HG02970 (cell line): ENCODE measurements around the gene XAGE3.
"Not testable (repeated sequence)": the region's sequence is repeated elsewhere in the genome, so short reads cannot be mapped to it uniquely, and the experiment has no call there.

Experiments used
- ATAC-seq: cut with Tn5 transposase; IDR thresholded peaks from one replicate; pipeline ENCODE4 v1.9.1; 2021; ENCODE audit warnings: mild to moderate bottlenecking, moderate library complexity, moderate number of reproducible peaks; ENCODE audit not compliant: unreplicated experiment, low FRiP score

Gene XAGE3

GRCh38 chrX:52852110-52852860 lies 15.6 kb downstream of the XAGE3 start:
- ATAC-seq: no peak

GRCh38 chrX:52843619-52844018 lies 24.3 kb downstream of the XAGE3 start:
- not testable (repeated sequence) for ATAC-seq

- ATAC-seq: no peak
These were observed 28.7 kb downstream of the XAGE3 start for GRCh38 chrX:52839137-52839536.

GRCh38 chrX:52830551-52830950 lies 37.3 kb downstream of the XAGE3 start:
- ATAC-seq: no peak

GRCh38 chrX:52824608-52825007 lies 43.3 kb downstream of the XAGE3 start:
- ATAC-seq: no peak

GRCh38 chrX:52821079-52821760 lies 46.7 kb downstream of the XAGE3 start:
- ATAC-seq: no peak

GRCh38 chrX:52819788-52820187 lies 48.1 kb downstream of the XAGE3 start:
- ATAC-seq: no peak
